GM18909 (cell line): Measurements from ENCODE around the gene S100G.

Source experiments
- ATAC-seq: cut with Tn5 transposase; IDR thresholded peaks from one replicate; pipeline ENCODE4 v1.9.1; 2021; ENCODE audit warnings: mild to moderate bottlenecking; ENCODE audit not compliant: unreplicated experiment, poor library complexity

The S100G gene

GRCh38 chrX:16702700-16703599 is 53.0 kb downstream of the S100G start:
- no peak for ATAC-seq
